ENCODE measurements around the gene WFS1.

DNA sequence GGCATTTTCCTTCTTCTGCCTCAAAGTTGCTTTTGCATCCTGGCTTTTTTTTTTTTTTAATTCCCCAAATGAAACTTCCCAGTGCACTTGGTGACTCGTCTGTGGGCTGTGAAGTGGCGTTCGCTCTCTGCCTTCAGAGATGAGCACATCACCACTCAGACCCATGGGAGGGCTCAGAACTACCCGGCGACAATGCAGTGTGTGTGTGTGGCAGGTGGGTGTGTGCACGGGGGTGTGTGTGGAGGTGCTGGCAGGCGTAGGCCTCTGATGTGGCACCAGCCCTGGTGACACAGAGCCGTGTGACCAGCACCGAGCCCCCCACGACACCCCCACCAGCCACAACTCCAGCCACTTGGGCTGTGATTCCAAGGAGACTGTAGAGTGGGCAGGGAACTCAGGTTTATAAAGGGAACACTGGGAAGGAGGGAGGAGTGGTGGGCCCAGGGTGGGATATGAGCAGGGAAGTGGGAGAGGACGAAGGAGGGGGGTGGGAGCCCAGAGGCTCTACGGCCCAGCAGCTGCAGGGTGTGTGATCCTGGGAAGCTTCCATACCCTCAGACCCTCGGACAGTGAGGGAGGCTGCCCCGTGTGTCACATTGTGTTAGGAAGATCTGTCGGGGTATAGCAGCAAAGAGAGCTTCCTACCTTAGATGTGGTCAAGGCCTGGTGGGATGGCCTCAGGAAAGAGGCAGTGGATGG lies 6.0 kb upstream of the WFS1 start:
- TF ChIP-seq, protein P1, sequence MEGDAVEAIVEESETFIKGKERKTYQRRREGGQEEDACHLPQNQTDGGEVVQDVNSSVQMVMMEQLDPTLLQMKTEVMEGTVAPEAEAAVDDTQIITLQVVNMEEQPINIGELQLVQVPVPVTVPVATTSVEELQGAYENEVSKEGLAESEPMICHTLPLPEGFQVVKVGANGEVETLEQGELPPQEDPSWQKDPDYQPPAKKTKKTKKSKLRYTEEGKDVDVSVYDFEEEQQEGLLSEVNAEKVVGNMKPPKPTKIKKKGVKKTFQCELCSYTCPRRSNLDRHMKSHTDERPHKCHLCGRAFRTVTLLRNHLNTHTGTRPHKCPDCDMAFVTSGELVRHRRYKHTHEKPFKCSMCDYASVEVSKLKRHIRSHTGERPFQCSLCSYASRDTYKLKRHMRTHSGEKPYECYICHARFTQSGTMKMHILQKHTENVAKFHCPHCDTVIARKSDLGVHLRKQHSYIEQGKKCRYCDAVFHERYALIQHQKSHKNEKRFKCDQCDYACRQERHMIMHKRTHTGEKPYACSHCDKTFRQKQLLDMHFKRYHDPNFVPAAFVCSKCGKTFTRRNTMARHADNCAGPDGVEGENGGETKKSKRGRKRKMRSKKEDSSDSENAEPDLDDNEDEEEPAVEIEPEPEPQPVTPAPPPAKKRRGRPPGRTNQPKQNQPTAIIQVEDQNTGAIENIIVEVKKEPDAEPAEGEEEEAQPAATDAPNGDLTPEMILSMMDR (conservative IDR thresholded peaks at IDR 0.05; ENCODE audit: low read length), result no peak
- TF ChIP-seq EZH2phosphoT487 (IDR thresholded peaks at IDR 0.05; ENCODE audit: borderline replicate concordance), result no peak

All from Loucy (cell line).